ENCODE results near the gene PCDH15. TPM values are rescaled to one million over a fixed set of nuclear protein-coding genes. Genes with fewer than 3 reads are reported as not detected.

PCDH15 gene
- total and polyA plus RNA-seq, 2 of the 4 experiments (the other 2 are of a cell fraction) = not detected

GRCh38 chr10:54057357-54057756, 743.7 kb downstream of the PCDH15 start:
- Histone ChIP-seq H3K4me2 (ENCODE audit: low read depth, low read length) (no peak overlapping the region), H2BK15ac (ENCODE audit: low read depth, low read length) (no peak overlapping the region), H3K18ac (ENCODE audit: low read depth, low read length) (no peak overlapping the region), H3K4me1 (ENCODE audit: control insufficient read depth, insufficient read depth, low read length) (no peaks in the 10 kb centered on the region), H4K8ac (ENCODE audit: low read depth in 2 of 2, low read length in 2 of 2) (no peak overlapping the region), H3K23ac (ENCODE audit: low read depth, low read length) (no peak overlapping the region), H3K4me3 (ENCODE audit: insufficient read depth, low read depth, low read length) (no peak overlapping the region), H3K27ac (ENCODE audit: insufficient read depth, low read length) (no peak overlapping the region), H2AK9ac (replicated peaks; ENCODE audit: low read depth, low read length, poor library complexity) (no peak overlapping the region), H3K56ac (ENCODE audit: extremely low read depth, insufficient read depth, low read length) (no peak overlapping the region), H2BK20ac (ENCODE audit: low read depth, low read length) (no peak overlapping the region), H2AK5ac (ENCODE audit: low read depth, low read length) (no peak overlapping the region), H3K9me3 (ENCODE audit: control insufficient read depth, insufficient read depth, low read length) (peaks cover 4% of the 10 kb centered on the region; the same call in 1 of the 2 replicates), H4K20me1 (ENCODE audit: insufficient read depth, low read length) (no peaks in the 10 kb centered on the region), H2BK120ac (ENCODE audit: low read depth, low read length) (no peak overlapping the region), H4K91ac (ENCODE audit: insufficient read depth, low read depth, low read length) (no peak overlapping the region), H2BK5ac (ENCODE audit: low read depth, low read length, poor library complexity, severe bottlenecking) (no peak overlapping the region), H3K9ac (ENCODE audit: low read depth, low read length) (no peak overlapping the region), H3K36me3 (ENCODE audit: control insufficient read depth, insufficient read depth, low read length) (no peaks in the 10 kb centered on the region), H3K4ac (ENCODE audit: low read depth, low read length) (no peak overlapping the region), H3K27me3 (ENCODE audit: control insufficient read depth, insufficient read depth, low read length) (no peaks in the 10 kb centered on the region), H2AFZ (replicated peaks; ENCODE audit: low read length, poor library complexity) (no peak overlapping the region), H3K9me1 (ENCODE audit: insufficient read depth, low read length) (no peaks in the 10 kb centered on the region), H3K14ac (replicated peaks; ENCODE audit: low read depth, low read length) (no peak overlapping the region), H4K5ac (ENCODE audit: low read depth, low read length) (no peak overlapping the region), H3K79me1 (ENCODE audit: low read depth in 1 of 2, low read length in 2 of 2) (no peaks in the 10 kb centered on the region)
- in situ Hi-C loops (cut with MboI; ENCODE audit: low sequenced_read_pairs) (no loop called here), intact Hi-C loops (cut with micrococcal nuclease) (no loop called here), dilution Hi-C loops (cut with HindIII; ENCODE audit: low sequenced_read_pairs, unreplicated experiment) (no loop called here)
- WGBS, 2 experiments (ENCODE audit: extremely low coverage in 2 of 2, insufficient read length in 1 of 2) = 73% methylated on average over 2 of the region's 2 CpGs; no CpG with 5 or more reads in 1 of the 2 experiments
- no TSS peak for BruUV-seq (replicated peaks)
- CTCF ChIA-PET = no interaction called here
- ATAC-seq (ENCODE audit: low read depth) (no peak), DNase-seq (no peak)
- POLR2A ChIA-PET (ENCODE audit: unreplicated experiment) = no interaction called here
- TF ChIP-seq MXI1 (IDR thresholded peaks at IDR 0.05; ENCODE audit: borderline replicate concordance, low read depth, low read length) (no peak), SMC3 (IDR thresholded peaks at IDR 0.05; ENCODE audit: low read depth, low read length) (no peak), CHD1 (IDR thresholded peaks at IDR 0.05; ENCODE audit: low read depth, low read length) (no peak), CEBPB (IDR thresholded peaks at IDR 0.05; ENCODE audit: low read depth, low read length) (no peak), FOS (IDR thresholded peaks at IDR 0.05; ENCODE audit: low read depth, low read length) (no peak), MAFK (IDR thresholded peaks at IDR 0.05; ENCODE audit: low read depth, low read length) (no peak), ELK1 (IDR thresholded peaks at IDR 0.05; ENCODE audit: borderline replicate concordance, low read depth, low read length) (no peak), POLR2A (IDR thresholded peaks at IDR 0.05; ENCODE audit: low read depth, low read length) (no peak), MAZ (IDR thresholded peaks at IDR 0.05; ENCODE audit: borderline replicate concordance, low read depth, low read length) (no peak), RFX5 (IDR thresholded peaks at IDR 0.05; ENCODE audit: low read depth, low read length) (no peak)
- TF ChIP-seq, protein P1, sequence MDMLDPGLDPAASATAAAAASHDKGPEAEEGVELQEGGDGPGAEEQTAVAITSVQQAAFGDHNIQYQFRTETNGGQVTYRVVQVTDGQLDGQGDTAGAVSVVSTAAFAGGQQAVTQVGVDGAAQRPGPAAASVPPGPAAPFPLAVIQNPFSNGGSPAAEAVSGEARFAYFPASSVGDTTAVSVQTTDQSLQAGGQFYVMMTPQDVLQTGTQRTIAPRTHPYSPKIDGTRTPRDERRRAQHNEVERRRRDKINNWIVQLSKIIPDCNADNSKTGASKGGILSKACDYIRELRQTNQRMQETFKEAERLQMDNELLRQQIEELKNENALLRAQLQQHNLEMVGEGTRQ (IDR thresholded peaks at IDR 0.05; ENCODE audit: low read depth, low read length) = no peak

All from IMR-90 (cell line).